HepG2 (cell line): ENCODE measurements around the gene ECE2. TPM values are rescaled to one million over a fixed set of nuclear protein-coding genes. Genes with fewer than 3 reads are reported as not detected.

Experiments
- ASH2L ChIP-seq: fragments of 300-600, 200-600 bp; sonication (generic); IDR thresholded peaks from 2 replicates; pipeline ENCODE4 v1.7.0; 2017; ENCODE audit warnings: low read depth, mild to moderate bottlenecking, moderate library complexity, mixed read lengths, low read length; ENCODE audit not compliant: insufficient read length
- ELF3 ChIP-seq: IDR thresholded peaks from 2 replicates; pipeline ENCODE4 v1.6.1; 2016; ENCODE audit warnings: missing genetic modification reagents, missing compliant biosample characterization
- ELF4 ChIP-seq: sonication (generic); formaldehyde crosslinking; IDR thresholded peaks from 2 replicates; pipeline ENCODE4 v1.5.0; 2020; ENCODE audit warnings: missing genetic modification reagents, mild to moderate bottlenecking, moderate library complexity, borderline replicate concordance
- HOXD1 ChIP-seq: sonication (generic); formaldehyde crosslinking; IDR thresholded peaks from 2 replicates; pipeline ENCODE4 v1.5.0; 2020; ENCODE audit warnings: missing genetic modification reagents
- JDP2 ChIP-seq: sonication (generic); formaldehyde crosslinking; IDR thresholded peaks from 2 replicates; pipeline ENCODE4 v1.8.1; 2022; ENCODE audit warnings: missing genetic modification reagents, borderline replicate concordance
- KDM1A ChIP-seq: IDR thresholded peaks from 2 replicates; pipeline ENCODE4 v1.6.1; 2016; ENCODE audit warnings: missing compliant biosample characterization
- MEIS1 ChIP-seq: sonication (generic); formaldehyde crosslinking; IDR thresholded peaks from 2 replicates; pipeline ENCODE4 v1.9.0; 2021; ENCODE audit warnings: mild to moderate bottlenecking, missing genetic modification reagents, moderate library complexity, borderline replicate concordance
- PTBP1 ChIP-seq: fragments of 200-400 bp; formaldehyde crosslinking; IDR thresholded peaks from 2 replicates; pipeline ENCODE4 v1.6.1; 2018; ENCODE audit warnings: low read length, low read depth; ENCODE audit not compliant: poor library complexity, severe bottlenecking
- RBM39 ChIP-seq: fragments of 200-400 bp; formaldehyde crosslinking; IDR thresholded peaks from one replicate; pipeline ENCODE4 v1.6.1; 2018; ENCODE audit warnings: antibody characterized with exemption, mild to moderate bottlenecking, low read depth, low read length; ENCODE audit not compliant: poor library complexity, severe bottlenecking
- SOX6 ChIP-seq, 2 experiments: fragments of 450-650 bp in 1 of 2; sonication (generic) in 1 of 2; formaldehyde crosslinking in 1 of 2; IDR thresholded peaks; 2 replicates each; pipeline versions ENCODE4 v1.4.0 to v1.6.1; 2017 to 2020; ENCODE audit warnings: antibody characterized with exemption in 1 of 2, mild to moderate bottlenecking in 1 of 2, missing genetic modification reagents in 1 of 2
- SRSF1 ChIP-seq: fragments of 200-400 bp; formaldehyde crosslinking; optimal IDR thresholded peaks from 2 replicates; pipeline ENCODE3; 2017; ENCODE audit warnings: mild to moderate bottlenecking, low read depth, low read length, moderate library complexity
- TBP ChIP-seq: sonication (generic); formaldehyde crosslinking; IDR thresholded peaks from 2 replicates; pipeline ENCODE4 v1.5.0; 2020; ENCODE audit warnings: missing genetic modification reagents
- ZBTB42 ChIP-seq: sonication (generic); formaldehyde crosslinking; IDR thresholded peaks from 2 replicates; pipeline ENCODE4 v1.5.0; 2020; ENCODE audit warnings: mild to moderate bottlenecking, missing genetic modification reagents
- ZFX ChIP-seq: sonication (generic); formaldehyde crosslinking; IDR thresholded peaks from 2 replicates; pipeline ENCODE4 v1.4.0; 2020; ENCODE audit warnings: mild to moderate bottlenecking, low read depth, missing genetic modification reagents, moderate library complexity
- ZMYM2 ChIP-seq: sonication (generic); formaldehyde crosslinking; IDR thresholded peaks from 2 replicates; pipeline ENCODE4 v1.8.0; 2022; ENCODE audit warnings: mild to moderate bottlenecking, missing genetic modification reagents
- ZNF343 ChIP-seq: sonication (generic); formaldehyde crosslinking; IDR thresholded peaks from 2 replicates; pipeline ENCODE4 v1.4.0; 2020; ENCODE audit warnings: mild to moderate bottlenecking, missing genetic modification reagents
- ZNF652 ChIP-seq: IDR thresholded peaks from 2 replicates; pipeline ENCODE4 v1.6.1; 2016; ENCODE audit warnings: low read depth, borderline replicate concordance
- ZSCAN31 ChIP-seq: sonication (generic); formaldehyde crosslinking; IDR thresholded peaks from 2 replicates; pipeline ENCODE4 v1.5.0; 2020; ENCODE audit warnings: low read depth, mild to moderate bottlenecking, missing genetic modification reagents
- polyA plus RNA-seq, 8 experiments: library from polyadenylated mRNA; depleted of rRNA in 3 of 8; stranded (reverse) in 7 of 8; unstranded in 1 of 8; fragments of >200 nt; fragmentation: Illumina TruSeq in 4 of 8; extraction: Trizol in 4 of 8; gene quantifications; 2 replicates each; pipeline versions ENCODE4 v1.2.1 to v1.2.3, GENCODE V29; 2011 to 2016; ENCODE audit warnings: low read depth in 4 of 8, missing spikeins in 1 of 8, mixed read lengths in 1 of 8; ENCODE audit not compliant: insufficient read depth in 1 of 8
- total RNA-seq, 5 experiments: library from RNA; depleted of rRNA; stranded (reverse); fragments of >200 nt; fragmentation: Illumina TruSeq; extraction: Trizol; gene quantifications; 2 replicates each; pipeline ENCODE4 v1.2.3, GENCODE V29; 2016; ENCODE audit warnings: low read depth in 1 of 5
- TF ChIP-seq, protein P1 (sequence below): sonication (generic); formaldehyde crosslinking; IDR thresholded peaks from 2 replicates; pipeline ENCODE4 v1.8.1; 2023; ENCODE audit warnings: mild to moderate bottlenecking, inconsistent platforms, moderate library complexity, missing genetic modification reagents, borderline replicate concordance
- TF ChIP-seq, protein P2 (sequence below): sonication (generic); formaldehyde crosslinking; IDR thresholded peaks from 2 replicates; pipeline ENCODE4 v1.5.1; 2020; ENCODE audit warnings: missing genetic modification reagents, mild to moderate bottlenecking, borderline replicate concordance
- TF ChIP-seq, protein P3 (sequence below): sonication (generic); formaldehyde crosslinking; conservative IDR thresholded peaks from 2 replicates; pipeline ENCODE4 v1.8.0; 2022; ENCODE audit warnings: mild to moderate bottlenecking, moderate library complexity, missing genetic modification reagents
- TF ChIP-seq, protein P4 (sequence below): sonication (generic); formaldehyde crosslinking; IDR thresholded peaks from 2 replicates; pipeline ENCODE4 v1.5.1; 2020; ENCODE audit warnings: missing genetic modification reagents, mild to moderate bottlenecking, borderline replicate concordance

The ECE2 gene
- total and polyA plus RNA-seq, 2 of the 13 experiments (the other 11 are each of a cell fraction or from before 2014, with no cell fraction given): not detected

DNA sequence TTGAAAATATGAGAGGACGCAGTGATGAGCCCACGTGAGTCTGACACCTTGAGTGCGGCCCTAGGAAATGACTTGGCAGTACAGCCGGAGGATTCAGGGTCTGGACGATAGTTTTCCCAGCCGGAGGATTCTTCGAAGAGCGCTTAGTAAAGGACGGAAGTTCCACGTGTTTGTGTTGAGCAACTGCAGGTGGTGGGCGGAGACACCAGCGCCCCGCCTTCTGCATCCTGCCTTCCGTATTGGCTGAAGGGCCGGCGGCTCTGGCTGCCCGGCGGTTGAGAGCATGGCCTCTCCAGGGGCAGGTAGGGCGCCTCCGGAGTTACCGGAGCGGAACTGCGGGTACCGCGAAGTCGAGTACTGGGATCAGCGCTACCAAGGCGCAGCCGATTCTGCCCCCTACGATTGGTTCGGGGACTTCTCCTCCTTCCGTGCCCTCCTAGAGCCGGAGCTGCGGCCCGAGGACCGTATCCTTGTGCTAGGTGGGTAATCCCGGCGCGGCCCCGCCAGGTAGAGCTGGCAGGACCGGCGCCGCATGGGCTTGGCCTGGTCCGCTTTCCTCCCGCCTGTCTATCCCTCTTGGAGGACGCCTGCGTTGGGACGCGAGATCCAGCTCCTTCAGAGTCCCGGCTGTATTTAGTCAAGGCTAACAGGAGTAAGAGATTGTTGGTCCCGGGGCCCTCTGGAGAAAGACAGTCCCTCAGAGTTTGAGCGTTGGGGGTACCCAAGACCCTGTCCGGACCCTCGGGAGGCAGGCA is 26.2 kb upstream of the ECE2 start, which contains the start of gene EEF1AKMT4 (continued):
- TF ChIP-seq, protein P1, sequence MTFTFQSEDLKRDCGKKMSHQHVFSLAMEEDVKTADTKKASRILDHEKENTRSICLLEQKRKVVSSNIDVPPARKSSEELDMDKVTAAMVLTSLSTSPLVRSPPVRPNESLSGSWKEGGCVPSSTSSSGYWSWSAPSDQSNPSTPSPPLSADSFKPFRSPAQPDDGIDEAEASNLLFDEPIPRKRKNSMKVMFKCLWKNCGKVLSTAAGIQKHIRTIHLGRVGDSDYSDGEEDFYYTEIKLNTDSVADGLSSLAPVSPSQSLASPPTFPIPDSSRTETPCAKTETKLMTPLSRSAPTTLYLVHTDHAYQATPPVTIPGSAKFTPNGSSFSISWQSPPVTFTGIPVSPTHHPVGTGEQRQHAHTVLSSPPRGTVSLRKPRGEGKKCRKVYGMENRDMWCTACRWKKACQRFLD: peak; percentile 62
- TF ChIP-seq ZBTB42 (no peak), SRSF1 (peak; percentile 62), ZNF343 (0 out of 2 replicates have a peak, but pooled peaks have one; percentile 1), KDM1A (CRISPR knock-in tag) (no peak), ZSCAN31 (CRISPR knock-in tag) (no peak; the same call in 1 of the 2 replicates), ZNF652 (no peak; the same call in 1 of the 2 replicates), JDP2 (CRISPR knock-in tag) (no peak), ZFX (peak; percentile 85), TBP (CRISPR knock-in tag) (no peak; the same call in 1 of the 2 replicates), RBM39 (peak; percentile 29), PTBP1 (no peak), ELF4 (0 out of 2 replicates have a peak, but pooled peaks have one; percentile 4), ELF3 (CRISPR knock-in tag) (peak; percentile 30; the same call in 1 of the 2 replicates), SOX6 (IDR thresholded peaks at IDR 0.05) (no peak), SOX6 (CRISPR knock-in tag; IDR thresholded peaks at IDR 0.05) (no peak; the same call in 1 of the 2 replicates), MEIS1 (CRISPR knock-in tag) (peak; percentile 54; the same call in 1 of the 2 replicates), ZMYM2 (CRISPR knock-in tag) (0 out of 2 replicates have a peak, but pooled peaks have one; percentile 4), HOXD1 (no peak), ASH2L (peak; percentile 28)
- TF ChIP-seq, protein P2, sequence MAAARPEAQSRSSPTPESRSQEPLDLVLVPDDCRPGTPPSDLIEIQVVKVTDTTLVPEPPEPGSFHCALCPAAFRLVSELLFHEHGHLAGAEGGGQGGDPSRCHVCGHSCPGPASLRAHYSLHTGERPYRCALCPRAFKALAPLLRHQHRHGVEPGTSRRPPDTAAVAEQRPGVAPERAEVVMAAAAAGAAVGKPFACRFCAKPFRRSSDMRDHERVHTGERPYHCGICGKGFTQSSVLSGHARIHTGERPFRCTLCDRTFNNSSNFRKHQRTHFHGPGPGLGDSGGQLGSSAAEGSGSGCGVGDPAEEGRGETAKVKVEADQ (CRISPR knock-in tag): no peak
- TF ChIP-seq, protein P3, sequence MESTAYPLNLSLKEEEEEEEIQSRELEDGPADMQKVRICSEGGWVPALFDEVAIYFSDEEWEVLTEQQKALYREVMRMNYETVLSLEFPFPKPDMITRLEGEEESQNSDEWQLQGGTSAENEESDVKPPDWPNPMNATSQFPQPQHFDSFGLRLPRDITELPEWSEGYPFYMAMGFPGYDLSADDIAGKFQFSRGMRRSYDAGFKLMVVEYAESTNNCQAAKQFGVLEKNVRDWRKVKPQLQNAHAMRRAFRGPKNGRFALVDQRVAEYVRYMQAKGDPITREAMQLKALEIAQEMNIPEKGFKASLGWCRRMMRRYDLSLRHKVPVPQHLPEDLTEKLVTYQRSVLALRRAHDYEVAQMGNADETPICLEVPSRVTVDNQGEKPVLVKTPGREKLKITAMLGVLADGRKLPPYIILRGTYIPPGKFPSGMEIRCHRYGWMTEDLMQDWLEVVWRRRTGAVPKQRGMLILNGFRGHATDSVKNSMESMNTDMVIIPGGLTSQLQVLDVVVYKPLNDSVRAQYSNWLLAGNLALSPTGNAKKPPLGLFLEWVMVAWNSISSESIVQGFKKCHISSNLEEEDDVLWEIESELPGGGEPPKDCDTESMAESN (CRISPR knock-in tag): peak; percentile 63; the same call in 1 of the 2 replicates
- TF ChIP-seq, protein P4, sequence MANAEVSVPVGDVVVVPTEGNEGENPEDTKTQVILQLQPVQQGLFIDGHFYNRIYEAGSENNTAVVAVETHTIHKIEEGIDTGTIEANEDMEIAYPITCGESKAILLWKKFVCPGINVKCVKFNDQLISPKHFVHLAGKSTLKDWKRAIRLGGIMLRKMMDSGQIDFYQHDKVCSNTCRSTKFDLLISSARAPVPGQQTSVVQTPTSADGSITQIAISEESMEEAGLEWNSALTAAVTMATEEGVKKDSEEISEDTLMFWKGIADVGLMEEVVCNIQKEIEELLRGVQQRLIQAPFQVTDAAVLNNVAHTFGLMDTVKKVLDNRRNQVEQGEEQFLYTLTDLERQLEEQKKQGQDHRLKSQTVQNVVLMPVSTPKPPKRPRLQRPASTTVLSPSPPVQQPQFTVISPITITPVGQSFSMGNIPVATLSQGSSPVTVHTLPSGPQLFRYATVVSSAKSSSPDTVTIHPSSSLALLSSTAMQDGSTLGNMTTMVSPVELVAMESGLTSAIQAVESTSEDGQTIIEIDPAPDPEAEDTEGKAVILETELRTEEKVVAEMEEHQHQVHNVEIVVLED (CRISPR knock-in tag): 0 out of 2 replicates have a peak, but pooled peaks have one; percentile 15
